ENCODE results near the gene SHB. TPM values are rescaled to one million over a fixed set of nuclear protein-coding genes. Genes with fewer than 3 reads are reported as not detected.

Gene SHB
- total and polyA plus RNA-seq, 2 of the 13 experiments (the other 11 are each of a cell fraction or from before 2014, with no cell fraction given): 19.4 to 20.7 TPM

GRCh38 chr9:38059233-38059936 lies 9.6 kb downstream of the SHB start (continued):
- no peak for TF ChIP-seq ZNF597 (CRISPR knock-in tag; IDR thresholded peaks at IDR 0.05)
- TF ChIP-seq SIN3A (IDR thresholded peaks at IDR 0.05; ENCODE audit: borderline replicate concordance, low read depth, low read length): no peak
- TF ChIP-seq SALL2 (CRISPR knock-in tag; IDR thresholded peaks at IDR 0.05): 0 out of 2 replicates have a peak, but pooled peaks have one; percentile 44
- peak; percentile 55; the same call in 1 of the 2 replicates for TF ChIP-seq ZNF788 (CRISPR knock-in tag; IDR thresholded peaks at IDR 0.05; ENCODE audit: borderline replicate concordance)
- TF ChIP-seq CEBPZ (IDR thresholded peaks at IDR 0.05; ENCODE audit: low read length): no peak
- TF ChIP-seq MAX (IDR thresholded peaks at IDR 0.05): peak; percentile 84
- TF ChIP-seq TCF7 (IDR thresholded peaks at IDR 0.05; ENCODE audit: low read depth): 0 out of 2 replicates have a peak, but pooled peaks have one; percentile 40
- TF ChIP-seq SKI (IDR thresholded peaks at IDR 0.05; ENCODE audit: partially characterized antibody): peak; percentile 69
- no peak for TF ChIP-seq ZBTB40 (IDR thresholded peaks at IDR 0.05)
- peak; percentile 24; the same call in 1 of the 2 replicates for TF ChIP-seq ZBTB40 (CRISPR knock-in tag; IDR thresholded peaks at IDR 0.05)
- TF ChIP-seq SMYD3 (CRISPR knock-in tag; IDR thresholded peaks at IDR 0.05): no peak

Data from HepG2 (cell line).